HepG2 (cell line): ENCODE measurements around the gene MBTD1. TPM values are rescaled to one million over a fixed set of nuclear protein-coding genes. Genes with fewer than 3 reads are reported as not detected.

Experiments
- FUBP1 ChIP-seq: sonication (generic); formaldehyde crosslinking; IDR thresholded peaks from 2 replicates; pipeline ENCODE4 v1.5.1; 2020; ENCODE audit warnings: missing genetic modification reagents, mild to moderate bottlenecking, borderline replicate concordance
- HNRNPUL1 ChIP-seq: fragments of 200-400 bp; formaldehyde crosslinking; IDR thresholded peaks from 2 replicates; pipeline ENCODE4 v1.6.1; 2017; ENCODE audit warnings: low read depth, mild to moderate bottlenecking, low read length, moderate library complexity
- IRX3 ChIP-seq: sonication (generic); formaldehyde crosslinking; IDR thresholded peaks from 2 replicates; pipeline ENCODE4 v1.8.1; 2023; ENCODE audit warnings: mild to moderate bottlenecking, low read depth, missing genetic modification reagents, borderline replicate concordance
- MXD4 ChIP-seq: IDR thresholded peaks from 2 replicates; pipeline ENCODE4 v1.6.1; 2016; ENCODE audit warnings: mild to moderate bottlenecking, missing biosample characterization, missing genetic modification reagents
- NAIF1 ChIP-seq: sonication (generic); formaldehyde crosslinking; IDR thresholded peaks from 2 replicates; pipeline ENCODE4 v1.5.0; 2020; ENCODE audit warnings: mild to moderate bottlenecking, missing genetic modification reagents, borderline replicate concordance
- NBN ChIP-seq: fragments of 450-650 bp; conservative IDR thresholded peaks from 2 replicates; pipeline ENCODE4 v1.6.1; 2017
- PCBP2 ChIP-seq: fragments of 200-400 bp; formaldehyde crosslinking; optimal IDR thresholded peaks from 2 replicates; pipeline ENCODE3; 2018; ENCODE audit warnings: low read length, low read depth; ENCODE audit not compliant: poor library complexity, severe bottlenecking
- U2AF1 ChIP-seq: fragments of 200-400 bp; formaldehyde crosslinking; optimal IDR thresholded peaks from 2 replicates; pipeline ENCODE3; 2017; ENCODE audit warnings: mild to moderate bottlenecking, low read depth, low read length
- ZNF260 ChIP-seq: sonication (generic); formaldehyde crosslinking; IDR thresholded peaks from 2 replicates; pipeline ENCODE4 v1.4.0; 2020; ENCODE audit warnings: missing genetic modification reagents, low read depth, mild to moderate bottlenecking, borderline replicate concordance
- ZNF275 ChIP-seq: sonication (generic); formaldehyde crosslinking; IDR thresholded peaks from 2 replicates; pipeline ENCODE4 v1.8.0; 2022; ENCODE audit warnings: missing genetic modification reagents, mild to moderate bottlenecking, inconsistent platforms, borderline replicate concordance
- ZNF326 ChIP-seq: sonication (generic); formaldehyde crosslinking; IDR thresholded peaks from 2 replicates; pipeline ENCODE4 v1.4.0; 2020; ENCODE audit warnings: missing genetic modification reagents, borderline replicate concordance
- ZNF558 ChIP-seq: sonication (generic); formaldehyde crosslinking; IDR thresholded peaks from 2 replicates; pipeline ENCODE4 v1.9.0; 2022; ENCODE audit warnings: mild to moderate bottlenecking, missing genetic modification reagents, borderline replicate concordance
- ZNF766 ChIP-seq: sonication (generic); formaldehyde crosslinking; IDR thresholded peaks from 2 replicates; pipeline ENCODE4 v1.5.0; 2020; ENCODE audit warnings: missing genetic modification reagents, borderline replicate concordance
- polyA plus RNA-seq, 8 experiments: library from polyadenylated mRNA; depleted of rRNA in 3 of 8; stranded (reverse) in 7 of 8; unstranded in 1 of 8; fragments of >200 nt; fragmentation: Illumina TruSeq in 4 of 8; extraction: Trizol in 4 of 8; gene quantifications; 2 replicates each; pipeline versions ENCODE4 v1.2.1 to v1.2.3, GENCODE V29; 2011 to 2016; ENCODE audit warnings: low read depth in 4 of 8, missing spikeins in 1 of 8, mixed read lengths in 1 of 8; ENCODE audit not compliant: insufficient read depth in 1 of 8
- total RNA-seq, 5 experiments: library from RNA; depleted of rRNA; stranded (reverse); fragments of >200 nt; fragmentation: Illumina TruSeq; extraction: Trizol; gene quantifications; 2 replicates each; pipeline ENCODE4 v1.2.3, GENCODE V29; 2016; ENCODE audit warnings: low read depth in 1 of 5
- TF ChIP-seq, protein P1 (sequence below): sonication (generic); formaldehyde crosslinking; IDR thresholded peaks from 2 replicates; pipeline ENCODE4 v1.9.0; 2022; ENCODE audit warnings: low read depth, missing genetic modification reagents
- TF ChIP-seq, protein P2 (sequence below): sonication (generic); formaldehyde crosslinking; IDR thresholded peaks from 2 replicates; pipeline ENCODE4 v1.4.0; 2020; ENCODE audit warnings: missing genetic modification reagents
- TF ChIP-seq, protein P3 (sequence below), 2 experiments: sonication (generic) in 1 of 2; formaldehyde crosslinking in 1 of 2; IDR thresholded peaks; 2 replicates each; pipeline versions ENCODE4 v1.6.1 to v1.9.0; 2014 to 2022; ENCODE audit warnings: antibody characterized with exemption in 1 of 2, borderline replicate concordance in 1 of 2, inconsistent platforms in 1 of 2, low read depth in 1 of 2, missing genetic modification reagents in 1 of 2

MBTD1 gene
- total and polyA plus RNA-seq, 2 of the 13 experiments (the other 11 are each of a cell fraction or from before 2014, with no cell fraction given): 20.9 TPM

- TF ChIP-seq ZNF275 (CRISPR knock-in tag) (peak; percentile 98), ZNF260 (CRISPR knock-in tag) (no peak), ZNF558 (CRISPR knock-in tag) (peak; percentile 98), MXD4 (CRISPR knock-in tag) (peak; percentile 80), NBN (no peak), ZNF326 (CRISPR knock-in tag) (no peak), IRX3 (CRISPR knock-in tag) (peak; percentile 95), U2AF1 (no peak), PCBP2 (no peak), NAIF1 (CRISPR knock-in tag) (peak; percentile 94), ZNF766 (peak; percentile 87), FUBP1 (CRISPR knock-in tag) (no peak), HNRNPUL1 (no peak)
- TF ChIP-seq, protein P1, sequence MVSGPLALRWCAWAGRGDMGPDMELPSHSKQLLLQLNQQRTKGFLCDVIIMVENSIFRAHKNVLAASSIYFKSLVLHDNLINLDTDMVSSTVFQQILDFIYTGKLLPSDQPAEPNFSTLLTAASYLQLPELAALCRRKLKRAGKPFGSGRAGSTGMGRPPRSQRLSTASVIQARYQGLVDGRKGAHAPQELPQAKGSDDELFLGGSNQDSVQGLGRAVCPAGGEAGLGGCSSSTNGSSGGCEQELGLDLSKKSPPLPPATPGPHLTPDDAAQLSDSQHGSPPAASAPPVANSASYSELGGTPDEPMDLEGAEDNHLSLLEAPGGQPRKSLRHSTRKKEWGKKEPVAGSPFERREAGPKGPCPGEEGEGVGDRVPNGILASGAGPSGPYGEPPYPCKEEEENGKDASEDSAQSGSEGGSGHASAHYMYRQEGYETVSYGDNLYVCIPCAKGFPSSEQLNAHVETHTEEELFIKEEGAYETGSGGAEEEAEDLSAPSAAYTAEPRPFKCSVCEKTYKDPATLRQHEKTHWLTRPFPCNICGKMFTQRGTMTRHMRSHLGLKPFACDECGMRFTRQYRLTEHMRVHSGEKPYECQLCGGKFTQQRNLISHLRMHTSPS (CRISPR knock-in tag): no peak; the same call in 1 of the 2 replicates
- TF ChIP-seq, protein P2, sequence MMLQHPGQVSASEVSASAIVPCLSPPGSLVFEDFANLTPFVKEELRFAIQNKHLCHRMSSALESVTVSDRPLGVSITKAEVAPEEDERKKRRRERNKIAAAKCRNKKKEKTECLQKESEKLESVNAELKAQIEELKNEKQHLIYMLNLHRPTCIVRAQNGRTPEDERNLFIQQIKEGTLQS (CRISPR knock-in tag): peak; percentile 15
- TF ChIP-seq, protein P3, sequence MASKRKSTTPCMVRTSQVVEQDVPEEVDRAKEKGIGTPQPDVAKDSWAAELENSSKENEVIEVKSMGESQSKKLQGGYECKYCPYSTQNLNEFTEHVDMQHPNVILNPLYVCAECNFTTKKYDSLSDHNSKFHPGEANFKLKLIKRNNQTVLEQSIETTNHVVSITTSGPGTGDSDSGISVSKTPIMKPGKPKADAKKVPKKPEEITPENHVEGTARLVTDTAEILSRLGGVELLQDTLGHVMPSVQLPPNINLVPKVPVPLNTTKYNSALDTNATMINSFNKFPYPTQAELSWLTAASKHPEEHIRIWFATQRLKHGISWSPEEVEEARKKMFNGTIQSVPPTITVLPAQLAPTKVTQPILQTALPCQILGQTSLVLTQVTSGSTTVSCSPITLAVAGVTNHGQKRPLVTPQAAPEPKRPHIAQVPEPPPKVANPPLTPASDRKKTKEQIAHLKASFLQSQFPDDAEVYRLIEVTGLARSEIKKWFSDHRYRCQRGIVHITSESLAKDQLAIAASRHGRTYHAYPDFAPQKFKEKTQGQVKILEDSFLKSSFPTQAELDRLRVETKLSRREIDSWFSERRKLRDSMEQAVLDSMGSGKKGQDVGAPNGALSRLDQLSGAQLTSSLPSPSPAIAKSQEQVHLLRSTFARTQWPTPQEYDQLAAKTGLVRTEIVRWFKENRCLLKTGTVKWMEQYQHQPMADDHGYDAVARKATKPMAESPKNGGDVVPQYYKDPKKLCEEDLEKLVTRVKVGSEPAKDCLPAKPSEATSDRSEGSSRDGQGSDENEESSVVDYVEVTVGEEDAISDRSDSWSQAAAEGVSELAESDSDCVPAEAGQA (IDR thresholded peaks at IDR 0.05; ENCODE audit: low read depth): peak; percentile 40; the same call in 1 of the 2 replicates
- TF ChIP-seq, protein P3 (CRISPR knock-in tag; IDR thresholded peaks at IDR 0.05; ENCODE audit: borderline replicate concordance): peak; percentile 87; the same call in 1 of the 2 replicates
These were observed 581 bp upstream of the MBTD1 start, which contains the start of gene UTP18 (continued) for GRCh38 chr17:51260237-51261023.
